KMS-11 (cell line): ENCODE results near the gene LRRIQ3.
A peak's percentile ranks its signal among the peaks of the same experiment; 100 is the strongest.

ENCODE experiments used
- H2AFZ ChIP-seq: fragments of 200-600 bp; sonication (generic); 2 replicates; pipeline ENCODE4 v1.6.1; 2016; ENCODE audit warnings: antibody characterized with exemption, mixed run types, low read depth
- H3K27ac ChIP-seq: fragments of 200-600 bp; sonication (generic); 2 replicates; pipeline ENCODE4 v1.6.1; 2016; ENCODE audit warnings: mild to moderate bottlenecking, mixed run types
- H3K27me3 ChIP-seq: fragments of 200-600 bp; sonication (generic); 2 replicates; pipeline ENCODE4 v1.6.1; 2017; ENCODE audit warnings: mild to moderate bottlenecking, low read depth, mixed run types, moderate library complexity; ENCODE audit not compliant: insufficient read depth
- H3K36me3 ChIP-seq: fragments of 200-600 bp; sonication (generic); 2 replicates; pipeline ENCODE4 v1.6.1; 2017; ENCODE audit warnings: mild to moderate bottlenecking, mixed run types; ENCODE audit not compliant: insufficient read depth
- H3K4me1 ChIP-seq: fragments of 200-600 bp; sonication (generic); 2 replicates; pipeline ENCODE4 v1.6.1; 2016; ENCODE audit warnings: mild to moderate bottlenecking, low read depth, mixed run types; ENCODE audit not compliant: poor library complexity, severe bottlenecking
- H3K4me2 ChIP-seq: fragments of 200-600 bp; sonication (generic); 2 replicates; pipeline ENCODE4 v1.7.0; 2016; ENCODE audit warnings: mild to moderate bottlenecking, mixed run types
- H3K4me3 ChIP-seq: fragments of 200-600 bp; sonication (generic); IDR thresholded peaks from 2 replicates; pipeline ENCODE4 v1.6.1; 2017; ENCODE audit warnings: low read depth, low read length, mixed read lengths; ENCODE audit not compliant: insufficient read depth
- H3K79me2 ChIP-seq: fragments of 200-600 bp; sonication (generic); 2 replicates; pipeline ENCODE4 v1.6.1; 2016; ENCODE audit warnings: low read depth, mixed run types; ENCODE audit not compliant: insufficient read depth
- H3K9ac ChIP-seq: fragments of 200-600 bp; sonication (generic); 2 replicates; pipeline ENCODE4 v1.6.1; 2016; ENCODE audit warnings: mild to moderate bottlenecking, mixed run types
- H4K20me1 ChIP-seq: fragments of 200-600 bp; sonication (generic); 2 replicates; pipeline ENCODE4 v1.6.1; 2016; ENCODE audit warnings: mild to moderate bottlenecking, mixed run types; ENCODE audit not compliant: insufficient read depth
- TF ChIP-seq, protein P1 (sequence below): fragments of 200-600 bp; sonication (generic); conservative IDR thresholded peaks from 2 replicates; pipeline ENCODE4 v1.6.1; 2017; ENCODE audit warnings: low read depth, mild to moderate bottlenecking, antibody characterized with exemption, low read length, moderate library complexity, mixed read lengths

The LRRIQ3 gene

DNA sequence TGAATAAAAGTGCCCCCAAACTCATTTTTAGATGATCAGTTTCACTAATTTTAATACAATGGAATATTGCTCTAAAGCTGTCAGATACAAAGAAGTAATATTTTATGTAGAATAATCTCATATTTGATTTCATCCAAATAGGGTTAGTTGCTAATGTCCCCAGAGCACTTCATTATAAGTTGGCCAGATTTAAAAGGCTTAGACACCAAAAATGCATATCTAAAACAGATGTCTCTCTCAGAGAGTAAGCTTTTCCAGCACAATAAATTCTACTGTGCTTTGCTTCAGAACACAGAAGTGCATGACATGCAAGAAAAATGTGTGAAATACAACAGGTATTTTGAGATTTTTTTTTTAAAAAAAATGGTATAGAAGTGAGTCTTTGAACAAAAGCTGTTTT is 194.2 kb downstream of the LRRIQ3 start:
- H3K9ac ChIP-seq = no peak overlapping the region
- no peak overlapping the region for H3K4me2 ChIP-seq
- no peak overlapping the region for H3K4me3 ChIP-seq
- H4K20me1 ChIP-seq = no peaks in the 10 kb centered on the region
- H3K27ac ChIP-seq = no peak overlapping the region
- no peaks in the 10 kb centered on the region for H3K79me2 ChIP-seq
- H2AFZ ChIP-seq = no peak overlapping the region
- no peaks in the 10 kb centered on the region for H3K4me1 ChIP-seq
- no peaks in the 10 kb centered on the region for H3K36me3 ChIP-seq
- H3K27me3 ChIP-seq = no peaks in the 10 kb centered on the region
- TF ChIP-seq, protein P1, sequence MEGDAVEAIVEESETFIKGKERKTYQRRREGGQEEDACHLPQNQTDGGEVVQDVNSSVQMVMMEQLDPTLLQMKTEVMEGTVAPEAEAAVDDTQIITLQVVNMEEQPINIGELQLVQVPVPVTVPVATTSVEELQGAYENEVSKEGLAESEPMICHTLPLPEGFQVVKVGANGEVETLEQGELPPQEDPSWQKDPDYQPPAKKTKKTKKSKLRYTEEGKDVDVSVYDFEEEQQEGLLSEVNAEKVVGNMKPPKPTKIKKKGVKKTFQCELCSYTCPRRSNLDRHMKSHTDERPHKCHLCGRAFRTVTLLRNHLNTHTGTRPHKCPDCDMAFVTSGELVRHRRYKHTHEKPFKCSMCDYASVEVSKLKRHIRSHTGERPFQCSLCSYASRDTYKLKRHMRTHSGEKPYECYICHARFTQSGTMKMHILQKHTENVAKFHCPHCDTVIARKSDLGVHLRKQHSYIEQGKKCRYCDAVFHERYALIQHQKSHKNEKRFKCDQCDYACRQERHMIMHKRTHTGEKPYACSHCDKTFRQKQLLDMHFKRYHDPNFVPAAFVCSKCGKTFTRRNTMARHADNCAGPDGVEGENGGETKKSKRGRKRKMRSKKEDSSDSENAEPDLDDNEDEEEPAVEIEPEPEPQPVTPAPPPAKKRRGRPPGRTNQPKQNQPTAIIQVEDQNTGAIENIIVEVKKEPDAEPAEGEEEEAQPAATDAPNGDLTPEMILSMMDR = no peak

DNA sequence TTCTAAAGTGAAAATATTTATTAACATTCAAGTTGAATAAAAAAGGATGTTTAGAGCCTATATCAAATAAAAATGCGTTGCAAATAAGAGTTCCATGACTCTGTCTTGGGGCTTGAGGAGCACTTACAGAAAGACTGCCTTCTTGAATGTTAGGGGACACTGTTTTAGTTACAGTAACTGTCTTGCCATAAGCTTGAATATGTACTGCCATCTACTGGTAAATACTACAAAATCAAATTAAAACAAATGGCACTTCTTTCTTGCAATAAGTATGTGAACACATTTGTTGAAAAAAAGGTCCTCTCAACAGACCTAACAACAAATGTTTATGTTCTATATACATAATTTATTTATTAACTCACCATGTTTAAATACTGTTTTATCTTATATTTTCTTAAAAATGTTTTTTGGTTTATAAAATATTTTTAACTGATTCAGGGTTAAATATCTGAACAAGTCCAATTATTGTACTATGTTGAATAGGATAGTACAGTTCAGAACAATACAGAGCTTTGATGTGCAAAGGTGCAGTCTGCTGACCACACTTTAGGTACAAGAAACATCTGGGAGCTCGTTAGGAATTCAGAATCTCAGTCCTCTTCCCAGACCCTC is 199.5 kb downstream of the LRRIQ3 start:
- Histone ChIP-seq H2AFZ (no peak overlapping the region), H3K27me3 (no peaks in the 10 kb centered on the region), H3K4me1 (no peaks in the 10 kb centered on the region), H3K36me3 (no peaks in the 10 kb centered on the region), H3K4me2 (no peak overlapping the region), H3K27ac (no peak overlapping the region), H4K20me1 (no peaks in the 10 kb centered on the region), H3K4me3 (no peak overlapping the region), H3K9ac (no peak overlapping the region), H3K79me2 (no peaks in the 10 kb centered on the region)
- TF ChIP-seq, protein P1 = peak; percentile 47

DNA sequence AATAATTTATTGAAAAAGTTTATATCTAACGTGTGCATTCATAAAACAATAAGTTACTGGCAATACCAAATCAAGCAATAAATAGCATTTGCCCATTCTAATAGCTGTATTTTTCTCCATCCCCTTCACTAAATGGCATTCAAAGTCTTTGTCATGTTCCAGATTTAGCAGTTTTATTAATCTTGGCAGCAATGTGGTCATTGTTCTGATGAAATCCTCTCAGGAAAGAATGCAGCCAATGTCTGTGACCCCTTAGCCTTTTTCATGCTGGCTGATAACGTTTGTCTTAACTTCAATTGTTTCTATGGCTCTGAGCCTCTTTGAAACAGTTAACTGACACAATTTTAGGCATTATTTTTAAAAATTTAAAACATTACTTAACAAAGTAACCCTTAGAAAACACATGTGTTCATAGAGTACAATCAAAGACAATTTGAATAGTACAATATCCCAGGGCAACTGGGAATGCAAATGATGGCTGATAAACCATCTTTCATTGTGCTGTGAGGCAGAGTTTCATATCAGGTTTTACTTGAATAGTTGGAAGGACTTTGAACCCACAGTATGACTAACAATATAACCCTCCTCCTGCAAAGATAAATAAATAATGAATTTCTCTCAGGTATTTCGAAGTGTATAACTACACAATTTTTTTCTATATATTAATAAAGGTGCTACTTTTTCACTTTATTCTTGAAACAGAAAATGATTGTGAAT is 217.5 kb downstream of the LRRIQ3 start:
- H3K27me3 ChIP-seq = no peaks in the 10 kb centered on the region
- no peaks in the 10 kb centered on the region for H3K36me3 ChIP-seq
- H3K27ac ChIP-seq = no peak overlapping the region
- H4K20me1 ChIP-seq = no peaks in the 10 kb centered on the region
- no peak overlapping the region for H2AFZ ChIP-seq
- H3K4me2 ChIP-seq = no peak overlapping the region
- TF ChIP-seq, protein P1 = no peak
- no peak overlapping the region for H3K4me3 ChIP-seq
- no peak overlapping the region for H3K9ac ChIP-seq
- H3K79me2 ChIP-seq = no peaks in the 10 kb centered on the region
- no peaks in the 10 kb centered on the region for H3K4me1 ChIP-seq

DNA sequence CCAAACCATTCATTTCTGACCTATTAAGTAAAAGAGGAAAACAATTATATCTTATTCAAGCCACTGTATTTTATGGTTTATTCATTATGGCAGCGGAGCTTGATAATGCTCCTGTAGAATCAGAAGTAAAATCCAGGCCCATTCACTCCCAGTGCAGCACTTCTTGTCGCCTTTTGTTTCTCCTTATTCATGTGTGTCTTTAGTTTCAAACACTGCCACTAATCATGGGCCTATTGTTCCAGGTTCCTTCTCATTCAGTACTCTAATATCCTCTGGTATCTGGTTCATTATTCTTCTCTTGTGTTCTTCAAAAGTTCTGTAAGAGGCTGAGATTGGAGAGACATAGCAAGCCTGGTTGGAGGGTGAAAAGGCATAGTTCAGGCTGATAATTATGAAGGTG is 218.3 kb downstream of the LRRIQ3 start:
- H3K79me2 ChIP-seq = no peaks in the 10 kb centered on the region
- no peaks in the 10 kb centered on the region for H4K20me1 ChIP-seq

More for the DNA sequence above, 218.3 kb downstream of the LRRIQ3 start:
- no peak overlapping the region for H3K9ac ChIP-seq
- no peak overlapping the region for H2AFZ ChIP-seq
- no peak overlapping the region for H3K4me2 ChIP-seq
- no peaks in the 10 kb centered on the region for H3K27me3 ChIP-seq
- H3K36me3 ChIP-seq = no peaks in the 10 kb centered on the region
- H3K4me3 ChIP-seq = no peak overlapping the region
- no peaks in the 10 kb centered on the region for H3K4me1 ChIP-seq
- no peak overlapping the region for H3K27ac ChIP-seq
- TF ChIP-seq, protein P1 = no peak
